IMR-90 (cell line): Measurements from ENCODE around the gene MS4A10. TPM values are rescaled to one million over a fixed set of nuclear protein-coding genes. Genes with fewer than 3 reads are reported as not detected.

Source experiments
- ATAC-seq: fragments of 200-7000 bp; cut with Tn5 transposase; 2 replicates; pipeline ENCODE4 v1.9.1; 2020; ENCODE audit warnings: low read depth, mild to moderate bottlenecking, moderate library complexity
- BruUV-seq: library from RNA; stranded (reverse); fragments of 400-500 nt; replicated peaks from 2 replicates; lab custom pipeline; 2021; lab: Mats Ljungman, UMichigan
- CTCF ChIA-PET: fragments of 300-600 bp; formaldehyde crosslinking; extraction: SDS; loops from one replicate; lab custom pipeline; 2021; ENCODE audit warnings: antibody characterized with exemption; lab: Yijun Ruan, JAX
- POLR2A ChIA-PET: fragments of 300-600 bp; sonication (Branson Sonifier 250); formaldehyde crosslinking; loops from one replicate; lab custom pipeline; 2022; ENCODE audit warnings: antibody characterized with exemption; ENCODE audit not compliant: unreplicated experiment; lab: Charles Lee
- DNase-seq: peaks from one replicate; pipeline ENCODE4 v3.0.0; 2013
- H2AFZ ChIP-seq: replicated peaks from 2 replicates; pipeline ENCODE3; 2013; ENCODE audit warnings: low read length, mild to moderate bottlenecking; ENCODE audit not compliant: poor library complexity
- H2AK5ac ChIP-seq: 2 replicates; pipeline ENCODE4 v1.6.1; 2013; ENCODE audit warnings: low read depth, low read length, inconsistent platforms
- H2AK9ac ChIP-seq: replicated peaks from 2 replicates; pipeline ENCODE3; 2013; ENCODE audit warnings: mild to moderate bottlenecking, low read depth, low read length, moderate library complexity; ENCODE audit not compliant: poor library complexity
- H2BK120ac ChIP-seq: 2 replicates; pipeline ENCODE4 v1.6.1; 2013; ENCODE audit warnings: low read depth, low read length, inconsistent platforms
- H2BK15ac ChIP-seq: 3 replicates; pipeline ENCODE4 v1.6.1; 2013; ENCODE audit warnings: low read depth, low read length, inconsistent platforms
- H2BK20ac ChIP-seq: 2 replicates; pipeline ENCODE4 v1.6.1; 2013; ENCODE audit warnings: low read depth, mild to moderate bottlenecking, inconsistent platforms, low read length, moderate library complexity
- H2BK5ac ChIP-seq: 2 replicates; pipeline ENCODE4 v1.6.1; 2013; ENCODE audit warnings: mild to moderate bottlenecking, low read depth, low read length, inconsistent platforms; ENCODE audit not compliant: poor library complexity, severe bottlenecking
- H3K14ac ChIP-seq: replicated peaks from 2 replicates; pipeline ENCODE4 v1.6.1; 2013; ENCODE audit warnings: low read depth, low read length, inconsistent platforms
- H3K18ac ChIP-seq: 2 replicates; pipeline ENCODE4 v1.6.1; 2013; ENCODE audit warnings: low read depth, low read length, control low read depth
- H3K23ac ChIP-seq: 2 replicates; pipeline ENCODE4 v1.6.1; 2013; ENCODE audit warnings: low read depth, low read length, inconsistent platforms
- H3K27ac ChIP-seq: 2 replicates; pipeline ENCODE4 v1.5.1; 2013; ENCODE audit warnings: mild to moderate bottlenecking, control low read depth, low read length; ENCODE audit not compliant: insufficient read depth
- H3K27me3 ChIP-seq: 2 replicates; pipeline ENCODE4 v1.6.1; 2013; ENCODE audit warnings: low read length; ENCODE audit not compliant: control insufficient read depth, insufficient read depth
- H3K36me3 ChIP-seq: 2 replicates; pipeline ENCODE4 v1.6.1; 2013; ENCODE audit warnings: low read length, mixed read lengths; ENCODE audit not compliant: control insufficient read depth, insufficient read depth
- H3K4ac ChIP-seq: 2 replicates; pipeline ENCODE4 v1.6.1; 2013; ENCODE audit warnings: low read depth, low read length, inconsistent platforms
- H3K4me1 ChIP-seq: 2 replicates; pipeline ENCODE4 v1.6.1; 2013; ENCODE audit warnings: low read length, mixed read lengths; ENCODE audit not compliant: control insufficient read depth, insufficient read depth
- H3K4me2 ChIP-seq: 2 replicates; pipeline ENCODE4 v1.6.1; 2013; ENCODE audit warnings: low read depth, mild to moderate bottlenecking, control low read depth, low read length, moderate library complexity
- H3K4me3 ChIP-seq: 2 replicates; pipeline ENCODE4 v1.5.1; 2013; ENCODE audit warnings: low read depth, mild to moderate bottlenecking, control low read depth, low read length, moderate library complexity; ENCODE audit not compliant: insufficient read depth
- H3K56ac ChIP-seq: 2 replicates; pipeline ENCODE4 v1.6.1; 2013; ENCODE audit warnings: low read length, inconsistent platforms; ENCODE audit not compliant: insufficient read depth; ENCODE audit errors: extremely low read depth
- H3K79me1 ChIP-seq, 2 experiments: 2 replicates each; pipeline ENCODE4 v1.6.1; 2013; ENCODE audit warnings: low read length in 2 of 2, inconsistent platforms in 1 of 2, low read depth in 1 of 2
- H3K9ac ChIP-seq: 2 replicates; pipeline ENCODE4 v1.6.1; 2013; ENCODE audit warnings: low read depth, low read length, control low read depth
- H3K9me1 ChIP-seq: 2 replicates; pipeline ENCODE4 v1.6.1; 2013; ENCODE audit warnings: low read length, inconsistent platforms; ENCODE audit not compliant: insufficient read depth
- H3K9me3 ChIP-seq: 2 replicates; pipeline ENCODE4 v1.6.1; 2013; ENCODE audit warnings: low read length; ENCODE audit not compliant: control insufficient read depth, insufficient read depth
- H4K20me1 ChIP-seq: 2 replicates; pipeline ENCODE4 v1.6.1; 2013; ENCODE audit warnings: low read length, inconsistent platforms; ENCODE audit not compliant: insufficient read depth
- H4K5ac ChIP-seq: 2 replicates; pipeline ENCODE4 v1.6.1; 2013; ENCODE audit warnings: mild to moderate bottlenecking, low read depth, low read length, control low read depth
- H4K8ac ChIP-seq, 2 experiments: 2 replicates each; pipeline ENCODE4 v1.6.1; 2013; ENCODE audit warnings: low read depth in 2 of 2, low read length in 2 of 2, control low read depth in 1 of 2, inconsistent platforms in 1 of 2
- H4K91ac ChIP-seq: 2 replicates; pipeline ENCODE4 v1.6.1; 2013; ENCODE audit warnings: low read depth, low read length, inconsistent platforms; ENCODE audit not compliant: insufficient read depth
- BHLHE40 ChIP-seq: fragments of 150-350 bp; IDR thresholded peaks from 2 replicates; pipeline ENCODE4 v1.6.1; 2016; ENCODE audit warnings: mild to moderate bottlenecking, low read depth, low read length
- CEBPB ChIP-seq: IDR thresholded peaks from 2 replicates; pipeline ENCODE4 v1.6.1; 2012; ENCODE audit warnings: low read depth, low read length, improper control_type of control experiment
- CHD1 ChIP-seq: IDR thresholded peaks from 2 replicates; pipeline ENCODE4 v1.6.1; 2012; ENCODE audit warnings: low read depth, low read length, improper control_type of control experiment
- ELK1 ChIP-seq: fragments of 150-350 bp; IDR thresholded peaks from 2 replicates; pipeline ENCODE4 v1.6.1; 2016; ENCODE audit warnings: low read depth, mild to moderate bottlenecking, low read length, moderate library complexity, borderline replicate concordance
- FOS ChIP-seq: fragments of 150-350 bp; IDR thresholded peaks from 2 replicates; pipeline ENCODE4 v1.6.1; 2016; ENCODE audit warnings: low read depth, low read length
- MAFK ChIP-seq: IDR thresholded peaks from 2 replicates; pipeline ENCODE4 v1.6.1; 2012; ENCODE audit warnings: low read depth, low read length, improper control_type of control experiment
- MAZ ChIP-seq: IDR thresholded peaks from 2 replicates; pipeline ENCODE4 v1.6.1; 2012; ENCODE audit warnings: low read depth, mild to moderate bottlenecking, low read length, improper control_type of control experiment, moderate library complexity, borderline replicate concordance
- MXI1 ChIP-seq: IDR thresholded peaks from 2 replicates; pipeline ENCODE4 v1.6.1; 2012; ENCODE audit warnings: low read depth, mild to moderate bottlenecking, low read length, moderate library complexity, borderline replicate concordance
- NFE2L2 ChIP-seq: fragments of 150-350 bp; IDR thresholded peaks from 2 replicates; pipeline ENCODE4 v1.6.1; 2016; ENCODE audit warnings: low read depth, mild to moderate bottlenecking, low read length
- POLR2A ChIP-seq: IDR thresholded peaks from 2 replicates; pipeline ENCODE4 v1.6.1; 2012; ENCODE audit warnings: mild to moderate bottlenecking, low read depth, low read length
- RAD21 ChIP-seq: IDR thresholded peaks from 2 replicates; pipeline ENCODE4 v1.6.1; 2012; ENCODE audit warnings: low read length, improper control_type of control experiment
- RCOR1 ChIP-seq: IDR thresholded peaks from 2 replicates; pipeline ENCODE4 v1.6.1; 2012; ENCODE audit warnings: mild to moderate bottlenecking, low read length, improper control_type of control experiment; ENCODE audit not compliant: insufficient replicate concordance
- RFX5 ChIP-seq: IDR thresholded peaks from 2 replicates; pipeline ENCODE4 v1.8.0; 2012; ENCODE audit warnings: low read depth, mild to moderate bottlenecking, low read length, moderate library complexity
- SMC3 ChIP-seq: fragments of 150-350 bp; IDR thresholded peaks from 2 replicates; pipeline ENCODE4 v1.6.1; 2016; ENCODE audit warnings: low read depth, mild to moderate bottlenecking, antibody characterized with exemption, low read length, moderate library complexity
- WGBS, 2 experiments: methylation state at CpG; one replicate each; pipeline versions ENCODE4 v1.1.5 to v1.1.7; 2013; ENCODE audit warnings: missing lambda C conversion rate in 2 of 2; ENCODE audit not compliant: insufficient read length in 1 of 2; ENCODE audit errors: extremely low coverage in 2 of 2; 5-methylcytosine and 5-hydroxymethylcytosine counted together
- dilution Hi-C: fragments of 300-500 bp; cut with HindIII; formaldehyde crosslinking; loops from one replicate; pipeline ENCODE4 v1.14.3; 2018; ENCODE audit warnings: low sequenced_read_pairs; ENCODE audit not compliant: unreplicated experiment
- in situ Hi-C: fragments of 300-500 bp; cut with MboI; formaldehyde crosslinking; loops from 3 replicates; pipeline ENCODE4 v1.14.3; 2019; ENCODE audit warnings: low sequenced_read_pairs, inconsistent platforms, mixed read lengths
- intact Hi-C: fragments of 100-400 bp; cut with micrococcal nuclease; formaldehyde crosslinking; loops from 2 replicates; pipeline ENCODE4 v1.10.0; 2022
- polyA plus RNA-seq, 3 experiments: library from polyadenylated mRNA; depleted of rRNA; stranded (reverse); fragments of >200 nt; gene quantifications; 2 replicates each; pipeline ENCODE4 v1.2.3, GENCODE V29; 2012; ENCODE audit warnings: low replicate concordance in 1 of 3
- total RNA-seq: library from RNA; depleted of rRNA; stranded (reverse); fragments of >200 nt; gene quantifications from 2 replicates; pipeline ENCODE4 v1.2.3, GENCODE V29; 2012
- TF ChIP-seq, protein P1 (sequence below): conservative IDR thresholded peaks from 2 replicates; pipeline ENCODE4 v1.5.1; 2012; ENCODE audit warnings: mild to moderate bottlenecking, low read depth, low read length, improper control_type of control experiment
- TF ChIP-seq, protein P2 (sequence below): fragments of 150-350 bp; IDR thresholded peaks from 2 replicates; pipeline ENCODE4 v1.6.1; 2017; ENCODE audit warnings: mild to moderate bottlenecking, antibody characterized with exemption, low read length, low read depth

The MS4A10 gene
- total and polyA plus RNA-seq, 2 of the 4 experiments (the other 2 are of a cell fraction), result not detected

DNA sequence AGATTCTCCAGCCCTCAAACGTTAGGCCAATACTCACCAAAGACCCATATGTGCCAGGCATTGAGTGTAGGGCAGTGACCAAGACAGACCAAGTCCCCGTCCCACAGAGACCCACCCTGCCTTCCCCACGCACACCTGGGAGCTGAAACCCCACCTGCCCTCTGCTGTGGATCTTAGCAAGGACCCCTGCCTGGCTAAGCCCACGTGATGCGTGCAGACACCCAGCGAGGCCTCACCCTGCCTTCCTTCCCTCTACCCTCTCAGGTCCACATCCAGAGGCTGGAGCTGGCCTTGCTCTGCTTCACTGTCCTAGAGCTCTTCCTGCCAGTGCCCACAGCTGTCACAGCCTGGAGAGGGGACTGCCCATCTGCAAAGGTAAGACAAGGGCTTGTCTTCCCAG lies 10.2 kb downstream of the MS4A10 start:
- Histone ChIP-seq H2AFZ (no peak overlapping the region), H3K4ac (no peak overlapping the region), H3K23ac (no peak overlapping the region), H4K91ac (no peak overlapping the region), H4K20me1 (no peaks in the 10 kb centered on the region), H4K5ac (no peak overlapping the region), H2AK5ac (no peak overlapping the region), H3K9ac (no peak overlapping the region), H2AK9ac (peak overlapping the region; percentile 42), H3K9me3 (peaks cover 10% of the 10 kb centered on the region; the same call in 1 of the 2 replicates), H2BK5ac (no peak overlapping the region), H3K9me1 (no peaks in the 10 kb centered on the region), H3K36me3 (no peaks in the 10 kb centered on the region), H3K27ac (no peak overlapping the region), H4K8ac (no peak overlapping the region), H3K27me3 (peaks cover 53% of the 10 kb centered on the region), H3K79me1 (no peaks in the 10 kb centered on the region), H3K56ac (no peak overlapping the region), H3K4me3 (no peak overlapping the region), H2BK20ac (no peak overlapping the region), H2BK120ac (no peak overlapping the region), H3K4me1 (no peaks in the 10 kb centered on the region), H3K18ac (no peak overlapping the region), H3K14ac (no peak overlapping the region), H3K4me2 (no peak overlapping the region), H2BK15ac (no peak overlapping the region)
- dilution Hi-C loops, result no loop called here
- TF ChIP-seq RFX5, result no peak
- no peak for TF ChIP-seq MAZ
- no peak for TF ChIP-seq CHD1
- TF ChIP-seq RCOR1, result no peak
- TF ChIP-seq MAFK, result no peak
- TF ChIP-seq ELK1, result no peak
- TF ChIP-seq SMC3, result no peak
- TF ChIP-seq, protein P1, sequence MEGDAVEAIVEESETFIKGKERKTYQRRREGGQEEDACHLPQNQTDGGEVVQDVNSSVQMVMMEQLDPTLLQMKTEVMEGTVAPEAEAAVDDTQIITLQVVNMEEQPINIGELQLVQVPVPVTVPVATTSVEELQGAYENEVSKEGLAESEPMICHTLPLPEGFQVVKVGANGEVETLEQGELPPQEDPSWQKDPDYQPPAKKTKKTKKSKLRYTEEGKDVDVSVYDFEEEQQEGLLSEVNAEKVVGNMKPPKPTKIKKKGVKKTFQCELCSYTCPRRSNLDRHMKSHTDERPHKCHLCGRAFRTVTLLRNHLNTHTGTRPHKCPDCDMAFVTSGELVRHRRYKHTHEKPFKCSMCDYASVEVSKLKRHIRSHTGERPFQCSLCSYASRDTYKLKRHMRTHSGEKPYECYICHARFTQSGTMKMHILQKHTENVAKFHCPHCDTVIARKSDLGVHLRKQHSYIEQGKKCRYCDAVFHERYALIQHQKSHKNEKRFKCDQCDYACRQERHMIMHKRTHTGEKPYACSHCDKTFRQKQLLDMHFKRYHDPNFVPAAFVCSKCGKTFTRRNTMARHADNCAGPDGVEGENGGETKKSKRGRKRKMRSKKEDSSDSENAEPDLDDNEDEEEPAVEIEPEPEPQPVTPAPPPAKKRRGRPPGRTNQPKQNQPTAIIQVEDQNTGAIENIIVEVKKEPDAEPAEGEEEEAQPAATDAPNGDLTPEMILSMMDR, result no peak
- no peak for TF ChIP-seq POLR2A
- TF ChIP-seq, protein P2, sequence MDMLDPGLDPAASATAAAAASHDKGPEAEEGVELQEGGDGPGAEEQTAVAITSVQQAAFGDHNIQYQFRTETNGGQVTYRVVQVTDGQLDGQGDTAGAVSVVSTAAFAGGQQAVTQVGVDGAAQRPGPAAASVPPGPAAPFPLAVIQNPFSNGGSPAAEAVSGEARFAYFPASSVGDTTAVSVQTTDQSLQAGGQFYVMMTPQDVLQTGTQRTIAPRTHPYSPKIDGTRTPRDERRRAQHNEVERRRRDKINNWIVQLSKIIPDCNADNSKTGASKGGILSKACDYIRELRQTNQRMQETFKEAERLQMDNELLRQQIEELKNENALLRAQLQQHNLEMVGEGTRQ, result no peak
- TF ChIP-seq MXI1, result no peak
- TF ChIP-seq CEBPB, result no peak
- TF ChIP-seq NFE2L2, result no peak
- no peak for TF ChIP-seq BHLHE40
- TF ChIP-seq FOS, result no peak
- no peak for TF ChIP-seq RAD21
- BruUV-seq, result no TSS peak
- POLR2A ChIA-PET, result no interaction called here
- intact Hi-C loops, result no loop called here
- ATAC-seq (no peak), DNase-seq (no peak)
- in situ Hi-C loops, result no loop called here
- CTCF ChIA-PET, result no interaction called here
- 40% methylated on average over 2 of the region's 6 CpGs; no CpG with 5 or more reads in 1 of the 2 experiments for WGBS, 2 experiments
